ENCODE results near the gene CERS4.
"Not testable (repeated sequence)": the region's sequence is repeated elsewhere in the genome, so short reads cannot be mapped to it uniquely, and the experiment has no call there.

DNA sequence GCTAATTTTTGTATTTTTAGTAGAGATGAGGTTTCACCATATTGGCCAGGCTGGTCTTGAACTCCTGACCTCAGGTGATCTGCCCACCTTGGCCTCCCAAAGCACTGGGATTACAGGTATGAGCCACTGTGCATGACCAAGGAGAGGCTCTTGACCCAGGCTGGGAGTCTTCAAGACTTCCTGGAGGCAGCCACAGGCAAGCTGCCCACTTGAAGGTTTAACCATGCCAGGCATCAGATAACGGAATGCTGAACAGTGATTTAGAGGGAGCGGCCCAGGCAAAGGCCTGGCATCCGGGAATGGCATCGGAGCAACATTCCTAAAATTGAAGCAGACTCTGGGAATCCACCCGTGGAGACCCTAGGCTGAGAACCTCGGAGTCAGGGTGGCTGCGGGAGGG, 9.0 kb downstream of the CERS4 start:
- TF ChIP-seq, protein P1, sequence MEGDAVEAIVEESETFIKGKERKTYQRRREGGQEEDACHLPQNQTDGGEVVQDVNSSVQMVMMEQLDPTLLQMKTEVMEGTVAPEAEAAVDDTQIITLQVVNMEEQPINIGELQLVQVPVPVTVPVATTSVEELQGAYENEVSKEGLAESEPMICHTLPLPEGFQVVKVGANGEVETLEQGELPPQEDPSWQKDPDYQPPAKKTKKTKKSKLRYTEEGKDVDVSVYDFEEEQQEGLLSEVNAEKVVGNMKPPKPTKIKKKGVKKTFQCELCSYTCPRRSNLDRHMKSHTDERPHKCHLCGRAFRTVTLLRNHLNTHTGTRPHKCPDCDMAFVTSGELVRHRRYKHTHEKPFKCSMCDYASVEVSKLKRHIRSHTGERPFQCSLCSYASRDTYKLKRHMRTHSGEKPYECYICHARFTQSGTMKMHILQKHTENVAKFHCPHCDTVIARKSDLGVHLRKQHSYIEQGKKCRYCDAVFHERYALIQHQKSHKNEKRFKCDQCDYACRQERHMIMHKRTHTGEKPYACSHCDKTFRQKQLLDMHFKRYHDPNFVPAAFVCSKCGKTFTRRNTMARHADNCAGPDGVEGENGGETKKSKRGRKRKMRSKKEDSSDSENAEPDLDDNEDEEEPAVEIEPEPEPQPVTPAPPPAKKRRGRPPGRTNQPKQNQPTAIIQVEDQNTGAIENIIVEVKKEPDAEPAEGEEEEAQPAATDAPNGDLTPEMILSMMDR (conservative IDR thresholded peaks at IDR 0.05; ENCODE audit: low read depth, low read length) = not testable (repeated sequence)
- TF ChIP-seq EZH2 (IDR thresholded peaks at IDR 0.05; ENCODE audit: borderline replicate concordance, low read depth, low read length, poor library complexity, severe bottlenecking) = not testable (repeated sequence)

Measured in A673 (cell line).